Stimulated activated CD8-positive, alpha-beta memory T cell treated with anti-CD3 and anti-CD28 coated beads, Interleukin-12 subunit alpha, Interleukin-12 subunit beta, amount 100 ng/mL, for 24 hours (primary cell): ENCODE data around the gene AMBRA1.

ENCODE experiments used
- DNase-seq: peaks from one replicate; pipeline ENCODE4 v3.0.0-alpha.2; 2020; ENCODE audit errors: extremely low read depth

The AMBRA1 gene

GRCh38 chr11:46438211-46438610, 155.6 kb downstream of the AMBRA1 start:
- no peak for DNase-seq

GRCh38 chr11:46437122-46437689, 156.6 kb downstream of the AMBRA1 start:
- DNase-seq: no peak

GRCh38 chr11:46436113-46436512, 157.7 kb downstream of the AMBRA1 start:
- no peak for DNase-seq

GRCh38 chr11:46435679-46436078, 158.1 kb downstream of the AMBRA1 start:
- no peak for DNase-seq

GRCh38 chr11:46431211-46431610, 162.6 kb downstream of the AMBRA1 start:
- no peak for DNase-seq

- DNase-seq: no peak
Measured at GRCh38 chr11:46429717-46430116, 164.1 kb downstream of the AMBRA1 start.

GRCh38 chr11:46427364-46427763, 166.5 kb downstream of the AMBRA1 start:
- DNase-seq: no peak

- DNase-seq: no peak
Measured at GRCh38 chr11:46426233-46426991, 167.4 kb downstream of the AMBRA1 start.

GRCh38 chr11:46422588-46422987, 171.2 kb downstream of the AMBRA1 start:
- DNase-seq: no peak

GRCh38 chr11:46421257-46421880, 172.5 kb downstream of the AMBRA1 start:
- no peak for DNase-seq

- DNase-seq: no peak
Measured at GRCh38 chr11:46420513-46420912, 173.3 kb downstream of the AMBRA1 start.

GRCh38 chr11:46418751-46419150, 175.1 kb downstream of the AMBRA1 start:
- DNase-seq: no peak

- no peak for DNase-seq
Measured at GRCh38 chr11:46417711-46418110, 176.1 kb downstream of the AMBRA1 start.

- DNase-seq: no peak
Measured at GRCh38 chr11:46414879-46415278, 178.9 kb downstream of the AMBRA1 start.

GRCh38 chr11:46414466-46414796, 179.4 kb downstream of the AMBRA1 start:
- DNase-seq: no peak

- no peak for DNase-seq
Measured at GRCh38 chr11:46413760-46414465, 179.9 kb downstream of the AMBRA1 start.

GRCh38 chr11:46410021-46410420, 183.8 kb downstream of the AMBRA1 start:
- no peak for DNase-seq

GRCh38 chr11:46408407-46408986, 185.3 kb downstream of the AMBRA1 start:
- DNase-seq: no peak

GRCh38 chr11:46407635-46408034, 186.2 kb downstream of the AMBRA1 start:
- DNase-seq: no peak

- no peak for DNase-seq
Measured at GRCh38 chr11:46404476-46405017, 189.3 kb downstream of the AMBRA1 start.

- no peak for DNase-seq
Measured at GRCh38 chr11:46402957-46403902, 190.6 kb downstream of the AMBRA1 start.
